Smooth muscle cell (in vitro differentiated cells): ENCODE data around the gene AKR1B15. TPM values are rescaled to one million over a fixed set of nuclear protein-coding genes. Genes with fewer than 3 reads are reported as not detected.
"Not testable (repeated sequence)": the region's sequence is repeated elsewhere in the genome, so short reads cannot be mapped to it uniquely, and the experiment has no call there.

Experiments
- DNase-seq: peaks from one replicate; lab custom pipeline; 2025; ENCODE audit not compliant: unreplicated experiment; lab: John Stamatoyannopoulos, UW
- H2AFZ ChIP-seq: fragments of 200-600 bp; sonication (generic); 2 replicates; pipeline ENCODE4 v1.6.0; 2016; ENCODE audit warnings: antibody characterized with exemption, low read depth, mild to moderate bottlenecking
- H3F3A ChIP-seq: fragments of 200-600 bp; sonication (generic); 2 replicates; pipeline ENCODE4 v1.6.0; 2017; ENCODE audit warnings: antibody characterized with exemption, low read depth
- H3K27ac ChIP-seq: fragments of 200-600 bp; sonication (generic); 2 replicates; pipeline ENCODE4 v1.5.1; 2016; ENCODE audit warnings: low read depth, mild to moderate bottlenecking
- H3K27me3 ChIP-seq: fragments of 200-600 bp; sonication (generic); 2 replicates; pipeline ENCODE4 v1.6.1; 2016; ENCODE audit warnings: low read depth, mild to moderate bottlenecking
- H3K36me3 ChIP-seq: fragments of 200-600 bp; sonication (generic); 2 replicates; pipeline ENCODE4 v1.5.1; 2016; ENCODE audit warnings: low read depth
- H3K4me1 ChIP-seq: fragments of 200-600 bp; sonication (generic); 2 replicates; pipeline ENCODE4 v1.5.1; 2016; ENCODE audit warnings: low read depth
- H3K4me2 ChIP-seq: fragments of 200-600 bp; sonication (generic); 2 replicates; pipeline ENCODE4 v1.6.0; 2016; ENCODE audit warnings: mild to moderate bottlenecking
- H3K4me3 ChIP-seq: fragments of 200-600 bp; sonication (generic); 2 replicates; pipeline ENCODE4 v1.5.1; 2016; ENCODE audit warnings: mild to moderate bottlenecking
- H3K79me2 ChIP-seq: fragments of 200-600 bp; sonication (generic); 2 replicates; pipeline ENCODE4 v1.6.0; 2016; ENCODE audit warnings: low read depth, mild to moderate bottlenecking
- H3K9ac ChIP-seq: fragments of 200-600 bp; sonication (generic); 2 replicates; pipeline ENCODE4 v1.6.0; 2016; ENCODE audit warnings: low read depth
- H3K9me3 ChIP-seq: fragments of 200-600 bp; sonication (generic); replicated peaks from 2 replicates; pipeline ENCODE4 v1.5.1; 2016; ENCODE audit warnings: low read depth
- H4K20me1 ChIP-seq: fragments of 200-600 bp; sonication (generic); 2 replicates; pipeline ENCODE4 v1.6.0; 2016; ENCODE audit warnings: low read depth
- WGBS: methylation state at CpG from one replicate; pipeline ENCODE4 v1.1.7; 2016; ENCODE audit warnings: low lambda C conversion rate; 5-methylcytosine and 5-hydroxymethylcytosine counted together
- polyA plus RNA-seq: library from polyadenylated mRNA; unstranded; fragments of >200 nt; fragmentation: Nextera tagmentation; extraction: Ambion mirVana; gene quantifications from 2 replicates; pipeline ENCODE4 v1.2.1, GENCODE V29; 2016
- total RNA-seq: library from RNA; depleted of rRNA; stranded (reverse); fragments of >200 nt; gene quantifications from 2 replicates; pipeline ENCODE4 v1.2.3, GENCODE V29; 2014
- TF ChIP-seq, protein P1 (sequence below): fragments of 200-600 bp; sonication (generic); IDR thresholded peaks from 2 replicates; pipeline ENCODE4 v1.5.1; 2017; ENCODE audit warnings: borderline replicate concordance, mild to moderate bottlenecking, antibody characterized with exemption; ENCODE audit not compliant: insufficient read depth, poor library complexity, severe bottlenecking

Gene AKR1B15
- total and polyA plus RNA-seq, 2 experiments from 2014 or later: 0.43 to 0.81 TPM

DNA sequence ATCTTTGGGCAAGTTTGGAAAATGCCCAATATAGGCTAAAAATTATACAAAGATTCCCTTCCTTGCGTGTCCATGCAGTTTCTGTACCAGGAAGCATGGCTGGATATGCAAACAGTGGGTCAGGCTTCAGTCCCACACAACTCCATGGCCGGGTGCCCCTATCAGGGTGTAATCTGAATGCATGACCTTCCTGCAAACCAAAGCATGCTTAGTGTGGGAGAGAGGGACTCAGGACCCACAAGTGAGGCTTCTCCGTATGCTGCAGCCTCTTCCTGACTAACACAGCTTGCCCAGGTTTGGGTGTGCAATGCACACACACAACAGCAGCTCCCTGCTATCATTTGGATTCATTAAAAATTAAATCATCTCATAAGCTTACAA, 13.0 kb upstream of the AKR1B15 start:
- TF ChIP-seq, protein P1, sequence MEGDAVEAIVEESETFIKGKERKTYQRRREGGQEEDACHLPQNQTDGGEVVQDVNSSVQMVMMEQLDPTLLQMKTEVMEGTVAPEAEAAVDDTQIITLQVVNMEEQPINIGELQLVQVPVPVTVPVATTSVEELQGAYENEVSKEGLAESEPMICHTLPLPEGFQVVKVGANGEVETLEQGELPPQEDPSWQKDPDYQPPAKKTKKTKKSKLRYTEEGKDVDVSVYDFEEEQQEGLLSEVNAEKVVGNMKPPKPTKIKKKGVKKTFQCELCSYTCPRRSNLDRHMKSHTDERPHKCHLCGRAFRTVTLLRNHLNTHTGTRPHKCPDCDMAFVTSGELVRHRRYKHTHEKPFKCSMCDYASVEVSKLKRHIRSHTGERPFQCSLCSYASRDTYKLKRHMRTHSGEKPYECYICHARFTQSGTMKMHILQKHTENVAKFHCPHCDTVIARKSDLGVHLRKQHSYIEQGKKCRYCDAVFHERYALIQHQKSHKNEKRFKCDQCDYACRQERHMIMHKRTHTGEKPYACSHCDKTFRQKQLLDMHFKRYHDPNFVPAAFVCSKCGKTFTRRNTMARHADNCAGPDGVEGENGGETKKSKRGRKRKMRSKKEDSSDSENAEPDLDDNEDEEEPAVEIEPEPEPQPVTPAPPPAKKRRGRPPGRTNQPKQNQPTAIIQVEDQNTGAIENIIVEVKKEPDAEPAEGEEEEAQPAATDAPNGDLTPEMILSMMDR: no peak
- H2AFZ ChIP-seq: no peak overlapping the region
- no peak for DNase-seq
- H3K4me3 ChIP-seq: no peak overlapping the region
- H3F3A ChIP-seq: no peaks in the 10 kb centered on the region
- no peak overlapping the region for H3K27ac ChIP-seq
- no peak overlapping the region for H3K9ac ChIP-seq
- H3K27me3 ChIP-seq: no peaks in the 10 kb centered on the region
- no peaks in the 10 kb centered on the region for H3K4me1 ChIP-seq
- H3K79me2 ChIP-seq: no peaks in the 10 kb centered on the region
- H3K36me3 ChIP-seq: no peaks in the 10 kb centered on the region
- no peaks in the 10 kb centered on the region for H3K9me3 ChIP-seq
- 78% methylated on average over 3 of the region's 3 CpGs for WGBS
- no peak overlapping the region for H3K4me2 ChIP-seq
- H4K20me1 ChIP-seq: no peaks in the 10 kb centered on the region

DNA sequence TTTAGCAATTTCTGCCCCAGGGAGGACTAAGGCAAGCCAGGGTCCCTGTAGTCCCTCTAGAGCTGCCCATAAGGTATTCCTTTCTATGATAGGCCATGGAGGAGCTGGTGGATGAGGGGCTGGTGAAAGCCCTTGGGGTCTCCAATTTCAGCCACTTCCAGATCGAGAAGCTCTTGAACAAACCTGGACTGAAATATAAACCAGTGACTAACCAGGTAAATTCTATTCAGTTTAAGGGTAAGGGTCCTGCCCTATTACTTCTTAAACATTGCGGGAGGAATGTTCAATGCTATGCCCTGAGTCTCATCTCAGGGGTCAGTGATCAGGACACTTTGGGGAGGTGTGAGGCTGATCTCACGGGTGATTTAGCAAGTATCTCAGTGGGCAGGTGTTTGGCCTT, 12.4 kb upstream of the AKR1B15 start:
- not testable (repeated sequence) for H3K27ac ChIP-seq, H3K9ac ChIP-seq, H4K20me1 ChIP-seq, DNase-seq, H3K27me3 ChIP-seq, H3K36me3 ChIP-seq, H3K4me2 ChIP-seq, H3K4me3 ChIP-seq, H2AFZ ChIP-seq, H3K79me2 ChIP-seq, H3K4me1 ChIP-seq, H3F3A ChIP-seq, H3K9me3 ChIP-seq
- 97% methylated on average over 3 of the region's 3 CpGs for WGBS

DNA sequence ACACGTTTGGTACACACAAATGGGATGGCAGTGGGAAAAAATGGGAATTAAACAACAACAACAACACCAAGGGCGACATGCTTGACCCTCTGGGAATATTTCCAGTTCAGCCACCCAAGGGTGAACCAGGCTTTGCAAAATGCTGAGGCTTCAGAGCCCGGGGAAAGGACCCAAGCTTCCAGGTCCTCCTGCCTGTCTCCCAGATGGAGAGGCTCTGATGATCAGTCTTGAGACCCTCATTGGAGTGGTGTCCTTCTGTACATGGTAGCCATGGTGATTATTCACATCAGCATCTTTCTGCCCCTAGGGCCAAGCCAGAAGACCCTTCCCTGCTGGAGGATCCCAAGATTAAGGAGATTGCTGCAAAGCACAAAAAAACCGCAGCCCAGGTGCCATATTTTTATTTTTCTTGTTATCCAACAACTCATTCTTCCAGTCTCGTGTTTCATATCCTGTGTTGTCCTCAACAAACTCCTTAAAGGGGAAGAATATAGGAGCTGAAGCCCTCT, 11.6 kb upstream of the AKR1B15 start:
- WGBS: 82% methylated on average over 5 of the region's 5 CpGs
- not testable (repeated sequence) for H3K4me2 ChIP-seq

GRCh38 chr7:134539380-134540004, 9.4 kb upstream of the AKR1B15 start:
- no peaks in the 10 kb centered on the region for H3F3A ChIP-seq

More for the DNA sequence above, 11.6 kb upstream of the AKR1B15 start:
- not testable (repeated sequence) for H3K4me3 ChIP-seq, H2AFZ ChIP-seq, H3K27me3 ChIP-seq, H3K9ac ChIP-seq, H3K79me2 ChIP-seq, DNase-seq, H3K4me1 ChIP-seq, H4K20me1 ChIP-seq, H3K9me3 ChIP-seq, H3F3A ChIP-seq, H3K27ac ChIP-seq, H3K36me3 ChIP-seq

DNA sequence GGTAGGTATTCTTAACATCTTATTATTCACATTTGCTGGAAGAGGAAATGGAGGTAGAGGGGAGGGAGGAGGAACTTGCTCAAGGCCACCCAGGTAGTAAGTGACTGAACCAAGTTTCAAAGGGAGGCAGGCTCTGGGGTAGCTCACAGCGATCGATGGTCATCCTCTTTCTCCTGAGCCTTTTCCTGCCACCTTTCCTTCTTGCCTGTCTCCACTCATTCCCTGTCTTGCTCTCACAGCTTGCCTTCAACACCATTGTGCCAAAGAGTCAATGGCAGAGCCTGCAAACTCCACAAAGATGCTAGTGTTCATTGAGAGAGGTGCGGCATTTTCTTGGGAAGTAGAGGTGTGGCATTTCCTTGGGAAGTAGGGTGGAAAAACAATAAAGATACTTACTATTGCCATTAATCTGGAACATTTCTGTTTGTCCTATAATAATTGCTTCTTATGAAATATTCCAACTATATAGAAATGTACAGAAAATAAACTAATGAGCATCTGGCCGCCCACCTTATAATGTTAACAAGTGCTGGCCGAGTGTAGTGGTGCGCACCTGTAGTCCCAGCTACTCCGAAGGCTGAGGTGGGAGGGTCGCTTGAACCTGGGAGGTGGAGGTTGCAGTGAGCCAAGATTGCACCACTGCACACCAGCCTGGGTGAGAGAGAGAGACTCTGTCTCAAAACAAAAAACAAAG, 7.3 kb upstream of the AKR1B15 start:
- 91% methylated on average over 8 of the region's 8 CpGs for WGBS
- H3K27ac ChIP-seq, H3F3A ChIP-seq, H3K9ac ChIP-seq, DNase-seq, H3K79me2 ChIP-seq, H3K4me2 ChIP-seq, H3K4me1 ChIP-seq, H4K20me1 ChIP-seq, H3K36me3 ChIP-seq, H3K27me3 ChIP-seq, H3K4me3 ChIP-seq, H2AFZ ChIP-seq, H3K9me3 ChIP-seq: not testable (repeated sequence)

More at GRCh38 chr7:134539380-134540004, 9.4 kb upstream of the AKR1B15 start:
- Histone ChIP-seq H3K27ac (no peak overlapping the region), H3K4me3 (no peak overlapping the region), H3K4me1 (no peaks in the 10 kb centered on the region), H4K20me1 (no peaks in the 10 kb centered on the region), H2AFZ (no peak overlapping the region), H3K27me3 (no peaks in the 10 kb centered on the region), H3K4me2 (no peak overlapping the region), H3K79me2 (no peaks in the 10 kb centered on the region), H3K36me3 (no peaks in the 10 kb centered on the region), H3K9me3 (no peaks in the 10 kb centered on the region), H3K9ac (no peak overlapping the region)
- TF ChIP-seq, protein P1: no peak
- no peak for DNase-seq
- 87% methylated on average over 6 of the region's 6 CpGs for WGBS
